ENCODE results near the gene NPRL2.

Gene NPRL2

DNA sequence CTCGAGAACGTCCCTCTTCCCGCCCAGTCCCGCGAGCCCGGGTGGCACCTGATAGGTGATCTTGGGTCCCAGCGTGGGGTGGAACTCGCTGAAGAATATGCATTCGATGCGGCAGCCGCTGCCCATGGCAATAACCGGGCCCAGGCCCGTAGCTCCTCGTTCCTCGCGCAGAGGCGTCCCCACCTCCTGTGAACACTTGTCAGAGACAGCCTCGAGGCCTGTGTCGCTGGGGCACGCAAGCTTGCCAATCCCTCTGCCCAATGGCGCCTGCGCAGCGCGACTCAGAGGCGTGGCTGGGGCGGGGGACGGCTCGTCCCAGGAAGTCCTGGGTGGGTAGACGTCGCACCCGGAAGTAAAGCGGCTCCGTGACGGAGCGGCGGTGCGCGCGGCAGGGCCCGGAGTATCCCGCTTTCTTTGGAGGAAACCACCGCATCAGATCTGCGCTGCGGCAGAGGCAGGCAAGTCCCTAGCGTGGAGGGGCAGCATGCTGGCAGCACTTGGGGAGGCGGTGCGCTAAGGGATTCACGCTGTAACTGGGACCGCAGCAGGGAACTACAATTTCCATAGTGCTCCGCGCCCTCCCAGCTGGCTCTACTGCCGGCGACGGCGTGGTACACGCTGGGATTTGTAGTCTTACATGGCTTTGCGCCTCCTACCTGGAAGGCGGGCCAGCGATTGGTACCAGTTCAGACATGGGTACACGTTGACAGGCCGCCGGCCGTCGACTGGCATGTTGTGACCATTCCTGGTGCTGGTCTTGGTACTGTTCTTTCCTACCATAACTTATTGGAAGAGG is at the start of gene NPRL2, which contains the start of gene CYB561D2:
Gene NPRL2, minus strand, starts transcription at position 249 of the 796 bp plus-strand sequence. Its CDS starts 123 bp downstream, at position 126.
Gene CYB561D2, plus strand, starts transcription at position 336 of the 796 bp plus-strand sequence. CDS start 572 bp downstream, outside the sequence.
- peak; percentile 90 for DNase-seq

DNA sequence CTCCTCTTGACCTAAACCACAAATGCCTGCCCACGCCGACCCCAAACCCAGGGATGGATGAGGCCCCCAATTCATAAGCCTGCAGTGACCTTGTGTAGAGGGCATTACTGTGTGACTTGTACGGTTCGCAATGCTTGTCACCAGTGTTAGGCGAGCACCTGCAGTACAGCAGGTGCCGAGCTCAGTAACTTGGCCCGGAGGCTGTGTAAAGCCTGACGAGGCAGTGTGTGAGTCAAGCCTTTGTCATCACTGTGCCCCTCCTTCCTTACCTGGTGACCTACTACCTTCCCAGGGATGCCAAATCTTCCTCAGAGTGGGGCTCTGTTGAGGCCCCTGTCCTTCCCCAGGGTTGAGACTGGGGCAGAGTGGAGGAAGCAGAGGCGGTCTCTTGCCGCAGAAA is 45.9 kb upstream of the NPRL2 start:
- no peak for DNase-seq

DNA sequence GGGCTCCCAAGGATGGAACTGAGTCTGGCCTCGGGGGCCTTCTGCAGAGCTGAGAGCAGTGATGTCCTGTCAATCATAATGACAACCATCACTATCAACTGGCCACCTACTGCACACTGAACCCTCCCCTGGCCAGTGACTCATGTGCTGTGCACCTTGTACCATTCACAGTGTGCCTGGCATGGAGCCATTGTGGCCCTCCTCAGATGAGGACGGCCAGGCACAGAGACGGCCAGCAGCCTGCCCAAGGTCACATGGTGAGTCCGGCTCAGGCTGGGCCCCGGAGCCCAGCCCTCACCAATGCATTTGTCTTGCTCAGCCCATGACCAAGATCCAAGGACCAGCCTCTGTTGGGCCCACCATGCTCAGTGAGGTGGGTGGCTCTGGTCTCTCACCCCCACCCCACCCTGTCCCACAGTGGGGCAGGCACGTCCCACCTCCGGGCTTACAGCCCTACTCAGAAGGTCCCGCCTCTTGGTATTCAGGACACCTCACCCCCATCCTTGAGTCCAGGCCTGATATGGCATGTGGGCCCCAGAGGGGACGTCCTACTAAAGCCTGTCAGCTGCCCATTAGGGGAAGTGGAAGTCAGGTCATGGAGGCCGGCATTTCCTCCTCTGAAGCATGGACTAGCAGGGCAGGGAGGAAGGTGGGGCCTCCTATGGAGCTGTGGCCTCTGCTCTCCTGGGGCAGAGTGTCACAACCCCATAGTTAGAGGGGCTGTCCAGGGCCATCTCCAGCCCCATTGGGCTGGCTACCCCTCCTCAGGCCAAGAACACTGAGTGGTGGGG is 44.7 kb upstream of the NPRL2 start:
- no peak for DNase-seq

DNA sequence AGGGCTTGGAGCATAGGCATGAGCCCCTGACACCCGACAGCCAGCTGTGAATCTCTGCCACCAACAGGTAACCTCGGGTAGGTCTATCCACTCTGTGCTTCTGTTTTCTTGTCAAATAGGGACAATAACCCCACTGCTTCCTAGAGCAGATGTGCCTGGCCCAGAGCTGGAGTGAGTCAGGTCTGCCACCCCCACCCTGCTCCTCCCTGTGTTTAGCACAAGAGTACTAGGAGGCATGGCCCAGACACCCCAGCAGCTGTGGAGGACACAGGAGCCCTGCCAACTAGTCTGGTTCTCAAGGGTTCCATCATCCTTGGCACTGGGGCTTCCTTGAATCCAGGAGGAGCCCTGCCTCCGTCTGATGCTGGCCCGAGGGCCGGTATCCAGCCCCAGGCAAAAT is 42.5 kb upstream of the NPRL2 start:
- no peak for DNase-seq

DNA sequence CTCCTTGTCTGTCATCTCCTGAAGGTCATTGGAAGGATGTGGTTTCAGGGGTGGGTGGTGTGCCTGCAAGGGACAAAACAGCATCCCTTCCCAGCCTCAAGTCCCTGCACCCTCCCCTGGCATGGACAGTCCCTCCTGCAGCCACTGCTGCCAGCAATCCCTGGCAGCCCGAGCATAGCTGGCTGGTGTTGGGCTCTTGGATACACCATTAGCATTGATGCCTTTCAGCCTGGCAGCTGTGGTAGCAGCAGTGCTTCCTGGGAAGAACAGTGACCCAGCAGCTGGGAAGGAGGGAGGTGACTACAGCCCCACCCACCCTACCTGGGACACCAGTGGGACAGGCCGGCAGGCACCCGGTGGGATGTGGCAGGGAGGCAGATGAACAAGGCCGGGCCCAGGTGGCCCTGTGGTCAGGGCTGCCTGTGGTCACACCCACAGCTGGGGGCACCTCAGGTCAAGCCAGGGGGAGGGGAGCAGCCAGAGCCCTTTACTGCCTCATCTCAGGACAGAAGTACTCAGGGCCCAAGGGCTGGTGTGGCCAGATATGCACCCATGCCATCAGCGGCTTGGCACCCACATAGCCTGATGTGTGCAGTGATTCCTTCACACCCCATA is 41.6 kb upstream of the NPRL2 start:
- no peak for DNase-seq

DNA sequence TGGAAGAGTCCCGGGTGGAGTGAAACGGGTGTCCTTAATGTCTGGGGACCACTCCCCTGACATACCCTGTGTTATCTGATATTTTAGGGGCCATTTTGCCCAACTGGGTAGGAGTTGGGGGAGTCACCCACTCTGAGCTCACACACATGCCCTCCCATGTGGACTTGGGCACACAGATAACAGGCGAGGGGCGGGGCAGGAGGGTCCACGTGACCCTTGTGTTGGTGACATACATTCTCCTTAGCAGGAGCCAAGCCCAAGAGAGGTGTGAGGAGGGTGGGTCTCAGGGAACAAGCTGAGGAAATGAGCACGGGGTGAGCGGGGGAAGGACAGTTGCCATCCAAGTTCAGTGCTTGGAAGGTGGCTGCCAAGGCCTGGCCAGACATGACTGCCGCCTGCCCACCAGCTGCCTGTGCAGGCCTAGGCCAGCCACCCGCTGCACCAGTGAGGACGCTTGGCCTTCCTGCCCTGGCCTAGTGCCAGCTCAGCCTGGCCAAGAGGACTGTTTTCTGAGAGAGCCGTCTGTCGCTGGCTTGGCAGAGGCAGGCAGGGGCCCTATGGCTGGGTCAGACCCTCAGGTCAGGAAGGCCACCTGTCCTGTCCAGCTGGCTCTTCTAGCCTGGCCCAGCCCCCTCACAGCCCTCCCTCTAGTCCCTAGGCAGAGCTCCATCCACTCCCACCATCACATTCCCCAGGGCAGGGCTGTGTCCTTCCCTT is 40.1 kb upstream of the NPRL2 start:
- DNase-seq: no peak

DNA sequence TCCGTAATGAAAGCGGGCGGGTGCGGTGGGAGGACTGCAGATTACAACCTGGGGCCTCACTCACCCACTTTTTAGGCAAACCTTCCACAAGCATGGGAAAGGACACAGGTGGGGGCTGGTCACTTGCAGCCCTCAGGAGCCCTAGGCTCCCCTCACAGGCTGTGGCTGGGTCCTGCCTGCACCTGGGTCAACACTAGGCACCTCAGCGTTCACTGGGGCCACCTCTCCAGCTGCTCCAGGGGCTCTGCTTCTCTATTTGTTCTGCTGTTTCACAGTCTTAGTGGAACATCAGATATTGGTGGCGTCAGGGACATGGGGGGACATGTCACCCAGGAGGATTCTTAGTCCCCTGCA is 38.8 kb upstream of the NPRL2 start:
- no peak for DNase-seq

DNA sequence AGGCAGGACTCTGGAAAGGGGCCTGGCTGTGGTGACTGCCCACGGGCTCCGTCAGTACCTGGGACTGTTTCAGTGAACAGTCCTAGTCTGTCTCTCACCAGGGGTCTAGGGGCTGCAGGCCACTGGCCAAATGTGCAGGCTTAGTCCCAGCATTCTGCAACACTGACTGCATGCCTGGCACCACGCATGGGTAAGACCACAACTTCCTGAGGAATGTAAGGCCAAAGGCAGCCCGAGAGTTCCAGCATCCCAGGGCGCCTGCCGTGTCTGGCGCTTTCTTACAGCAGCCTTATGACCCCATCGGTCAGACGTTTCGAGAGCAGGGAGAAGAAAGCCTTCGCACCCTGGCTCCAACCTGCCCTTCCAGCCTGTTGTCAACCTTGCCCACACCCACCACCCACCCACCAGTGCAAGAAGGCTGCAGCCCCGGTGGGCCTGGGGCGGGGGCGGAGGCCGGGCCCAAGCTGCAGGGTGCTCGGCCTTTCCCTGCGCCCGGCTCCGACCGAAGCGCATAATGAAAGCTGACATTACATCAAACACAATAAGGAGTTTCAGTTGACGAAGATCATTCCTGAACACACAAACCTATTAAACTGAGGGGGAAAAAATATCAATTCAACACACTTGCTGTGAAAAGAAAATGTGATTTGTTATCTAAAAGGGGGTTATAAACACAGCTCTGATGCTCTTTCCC is 38.3 kb upstream of the NPRL2 start:
- no peak for DNase-seq

DNA sequence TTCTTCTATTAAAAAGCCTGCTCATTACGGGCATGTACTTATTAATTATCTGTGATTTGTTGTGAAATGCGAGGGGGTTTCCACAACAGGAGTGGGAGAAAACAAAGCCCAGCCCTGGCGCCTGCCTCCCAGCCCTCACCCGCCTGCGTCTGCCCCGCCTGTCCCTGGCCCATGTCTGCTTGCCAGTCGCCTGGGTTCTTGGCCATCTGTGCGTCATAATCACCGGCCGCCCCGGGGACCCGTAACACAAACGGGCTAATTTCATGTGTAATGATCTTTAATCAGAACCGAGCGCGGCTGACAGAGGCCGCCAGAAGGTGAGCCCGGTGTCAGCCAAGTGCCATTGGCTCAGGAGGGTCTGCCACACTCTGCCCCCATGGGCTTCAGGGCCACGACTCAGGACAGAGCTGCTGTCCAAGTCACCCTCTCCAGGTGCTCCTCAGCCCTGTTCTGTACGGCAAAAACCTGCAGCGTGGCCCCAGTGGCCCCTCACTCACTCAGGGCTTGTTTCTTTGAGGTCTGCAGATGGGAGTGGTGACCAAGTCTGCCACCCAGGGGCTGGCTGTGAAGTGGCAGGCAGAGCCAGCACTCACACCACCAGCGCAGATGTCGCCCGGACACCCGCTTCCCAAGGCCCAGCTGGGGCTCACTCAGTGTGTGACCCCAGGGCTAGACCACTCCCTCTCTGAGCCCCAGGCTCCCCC is 37.6 kb upstream of the NPRL2 start:
- DNase-seq: no peak

DNA sequence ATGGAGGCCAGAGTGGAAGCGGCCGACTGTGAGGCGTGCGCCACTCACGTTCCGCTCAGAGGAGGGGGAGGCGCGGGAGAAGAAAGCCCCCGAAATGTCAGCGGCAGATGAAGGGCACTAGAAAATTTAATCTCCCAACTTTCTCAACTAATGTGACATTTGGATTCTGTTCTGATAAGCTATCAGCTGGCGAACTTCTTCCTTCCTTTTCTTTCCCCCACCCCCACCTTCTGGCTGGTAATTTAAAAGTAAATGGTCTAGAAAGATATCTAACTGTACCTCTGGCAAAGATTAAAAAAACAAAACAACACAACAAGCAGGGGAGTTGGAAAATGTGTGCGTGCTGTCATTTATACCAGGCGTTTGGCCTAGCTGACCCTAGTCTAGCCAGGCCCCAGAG is 35.2 kb upstream of the NPRL2 start:
- no peak for DNase-seq

DNA sequence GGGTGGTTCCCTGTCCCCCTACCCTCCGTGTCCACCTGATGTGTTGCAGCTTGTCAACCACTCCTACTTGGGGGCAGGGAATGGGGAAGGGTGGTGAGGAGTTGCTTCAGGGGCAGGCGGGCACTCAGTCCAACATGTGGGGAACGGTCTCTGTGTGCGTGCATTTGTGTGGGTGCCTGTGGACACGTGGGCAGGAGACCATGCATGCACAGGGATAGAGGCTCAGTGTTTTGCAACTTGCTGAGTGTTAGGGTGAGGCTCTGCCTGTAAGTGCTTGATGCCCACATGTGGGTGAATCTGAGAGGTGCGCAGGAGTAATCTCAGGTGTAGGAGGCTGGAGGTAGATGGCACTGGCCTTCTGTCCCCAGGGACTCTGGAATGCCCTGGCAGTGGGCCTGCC is 33.2 kb upstream of the NPRL2 start:
- no peak for DNase-seq

DNA sequence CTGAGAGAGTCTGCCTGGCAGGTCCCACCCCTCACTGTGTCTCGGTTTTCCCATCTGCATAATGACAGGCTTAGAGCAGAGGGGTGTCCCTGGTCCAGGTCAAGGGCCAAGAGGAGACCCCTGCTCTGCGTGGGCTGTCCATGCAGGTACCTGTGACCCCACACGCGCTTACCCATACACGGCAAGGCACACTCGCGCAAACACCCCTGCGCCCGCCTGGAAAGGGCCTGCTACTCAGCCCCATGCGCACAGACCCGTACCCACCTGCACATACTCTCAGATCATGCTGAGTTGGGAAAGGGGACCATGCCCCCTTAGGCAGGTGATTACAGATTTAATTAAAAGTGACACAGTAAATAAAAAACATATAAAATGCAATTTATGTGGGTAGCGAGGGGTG is 32.1 kb upstream of the NPRL2 start:
- no peak for DNase-seq

DNA sequence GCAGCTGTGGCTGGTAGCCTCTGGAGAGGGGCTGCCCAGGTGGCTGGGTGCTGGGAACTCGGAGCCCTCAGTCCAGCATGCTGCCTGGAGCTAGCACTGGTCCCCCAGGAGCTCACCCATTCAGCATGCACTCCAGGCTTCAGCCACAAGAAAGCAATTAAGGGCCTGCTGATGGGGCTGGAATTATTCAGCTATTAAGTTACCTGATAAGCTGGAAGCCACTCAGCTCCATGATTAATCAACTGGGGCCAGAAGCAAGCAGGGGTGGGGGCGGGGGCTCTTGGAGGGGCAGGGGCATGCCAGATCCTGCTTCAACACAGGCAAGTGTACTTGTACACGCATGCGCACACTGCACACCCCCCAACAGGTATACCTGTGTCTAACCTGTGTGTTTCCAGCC is 30.8 kb upstream of the NPRL2 start:
- DNase-seq: no peak

DNA sequence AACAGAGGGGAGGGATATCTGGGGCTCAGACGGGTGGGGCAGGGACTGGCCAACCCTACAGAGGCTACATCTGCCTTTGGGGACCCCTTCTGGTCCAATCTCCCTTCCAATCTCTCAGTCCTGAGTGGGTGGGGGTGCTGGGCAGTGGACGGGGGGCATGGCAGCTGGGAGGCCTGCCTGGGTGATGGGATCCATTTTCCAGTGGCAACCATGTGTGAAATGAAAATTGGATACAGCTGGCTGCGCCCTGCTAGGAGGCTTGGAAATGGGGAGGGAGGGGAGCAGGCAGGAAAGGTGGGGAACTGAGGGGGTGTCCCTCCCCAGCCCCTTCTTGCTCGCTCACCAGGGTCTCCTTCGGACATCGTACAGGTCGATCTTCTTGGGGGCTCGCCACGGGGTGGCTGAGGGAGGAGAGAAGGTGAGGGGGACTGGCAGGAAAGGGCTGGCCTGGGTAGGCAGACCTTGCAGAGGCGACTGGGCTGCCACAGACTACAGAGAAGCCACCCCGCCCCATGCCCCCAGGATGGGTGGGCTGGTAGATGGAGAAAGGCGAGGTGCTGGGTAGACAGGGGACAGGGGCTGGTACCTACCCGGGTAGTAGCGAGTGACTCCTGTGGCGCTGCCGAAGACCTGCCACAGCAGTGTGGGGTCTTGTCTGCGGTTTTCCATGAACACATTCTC is 30.0 kb upstream of the NPRL2 start:
- no peak for DNase-seq

DNA sequence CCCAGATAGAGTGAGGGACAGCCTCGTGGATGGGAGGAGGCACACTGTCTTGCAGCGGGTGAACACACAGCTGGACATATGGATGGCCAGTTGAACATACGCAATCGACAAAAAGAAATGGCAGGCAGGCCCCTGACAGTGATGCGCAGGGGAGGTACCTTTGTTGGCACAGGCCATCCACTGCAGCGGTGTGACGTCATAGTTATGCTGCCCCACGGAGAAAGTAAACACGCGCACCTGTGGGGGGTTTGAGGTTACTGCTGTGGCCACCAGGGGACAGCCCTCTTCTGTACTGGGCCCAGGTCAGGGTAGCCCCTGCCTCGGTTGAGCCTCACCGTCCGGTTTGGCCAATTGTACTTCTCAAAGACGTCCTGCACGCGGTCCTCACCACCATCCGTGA is 28.2 kb upstream of the NPRL2 start:
- DNase-seq: no peak

DNA sequence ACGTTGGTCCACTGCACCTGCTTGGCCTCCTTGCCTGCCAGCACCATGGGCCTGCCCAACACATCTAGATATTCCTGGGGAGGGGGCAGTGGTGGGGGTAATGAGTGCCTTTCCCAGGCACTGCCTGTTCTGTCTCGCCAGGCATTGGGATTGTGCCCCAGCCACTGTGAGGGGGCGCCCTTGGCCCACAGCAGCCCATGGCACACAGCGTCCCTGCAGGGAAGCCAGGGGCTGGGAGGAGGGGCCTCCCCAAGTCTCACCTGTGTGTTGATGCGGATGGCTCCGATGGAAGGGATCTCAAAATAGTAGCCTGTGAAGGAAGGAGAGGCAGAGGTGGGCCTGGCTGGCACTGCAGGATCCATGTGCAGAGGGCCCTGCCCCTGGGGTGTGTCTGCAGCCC is 27.4 kb upstream of the NPRL2 start:
- DNase-seq: no peak

DNA sequence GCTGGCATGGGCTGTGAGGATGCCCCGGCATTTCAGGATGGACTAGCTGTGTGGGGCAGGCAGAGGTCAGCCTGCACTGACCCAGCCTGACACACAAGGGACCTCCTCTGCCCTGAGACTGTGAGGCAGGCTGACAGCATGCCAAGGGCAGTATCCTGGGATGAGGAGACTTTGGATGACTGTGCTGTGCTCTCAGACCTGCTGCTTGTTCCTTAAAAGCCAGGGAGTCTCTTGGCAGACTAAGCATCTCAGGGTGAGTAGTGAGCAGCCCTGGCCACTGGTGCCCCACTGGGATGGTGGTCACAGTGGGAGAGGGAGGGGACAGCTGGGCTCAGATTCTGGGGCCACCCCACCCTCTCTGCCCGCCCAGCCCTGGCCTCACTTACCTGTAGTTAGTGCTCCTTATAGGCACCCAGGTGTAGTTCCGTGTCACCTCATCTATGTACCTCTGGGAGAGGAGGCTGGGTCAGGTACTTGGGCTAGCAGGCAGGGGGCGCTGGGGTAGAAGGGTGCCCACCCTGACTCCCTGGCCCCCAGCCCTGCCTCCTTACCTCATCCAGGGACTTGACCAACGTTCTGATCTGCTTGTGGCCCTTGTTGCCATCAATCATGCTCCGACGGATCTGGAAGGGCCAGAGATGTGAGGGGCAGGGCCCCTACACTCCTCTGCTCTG is 24.8 kb upstream of the NPRL2 start:
- DNase-seq: no peak

DNA sequence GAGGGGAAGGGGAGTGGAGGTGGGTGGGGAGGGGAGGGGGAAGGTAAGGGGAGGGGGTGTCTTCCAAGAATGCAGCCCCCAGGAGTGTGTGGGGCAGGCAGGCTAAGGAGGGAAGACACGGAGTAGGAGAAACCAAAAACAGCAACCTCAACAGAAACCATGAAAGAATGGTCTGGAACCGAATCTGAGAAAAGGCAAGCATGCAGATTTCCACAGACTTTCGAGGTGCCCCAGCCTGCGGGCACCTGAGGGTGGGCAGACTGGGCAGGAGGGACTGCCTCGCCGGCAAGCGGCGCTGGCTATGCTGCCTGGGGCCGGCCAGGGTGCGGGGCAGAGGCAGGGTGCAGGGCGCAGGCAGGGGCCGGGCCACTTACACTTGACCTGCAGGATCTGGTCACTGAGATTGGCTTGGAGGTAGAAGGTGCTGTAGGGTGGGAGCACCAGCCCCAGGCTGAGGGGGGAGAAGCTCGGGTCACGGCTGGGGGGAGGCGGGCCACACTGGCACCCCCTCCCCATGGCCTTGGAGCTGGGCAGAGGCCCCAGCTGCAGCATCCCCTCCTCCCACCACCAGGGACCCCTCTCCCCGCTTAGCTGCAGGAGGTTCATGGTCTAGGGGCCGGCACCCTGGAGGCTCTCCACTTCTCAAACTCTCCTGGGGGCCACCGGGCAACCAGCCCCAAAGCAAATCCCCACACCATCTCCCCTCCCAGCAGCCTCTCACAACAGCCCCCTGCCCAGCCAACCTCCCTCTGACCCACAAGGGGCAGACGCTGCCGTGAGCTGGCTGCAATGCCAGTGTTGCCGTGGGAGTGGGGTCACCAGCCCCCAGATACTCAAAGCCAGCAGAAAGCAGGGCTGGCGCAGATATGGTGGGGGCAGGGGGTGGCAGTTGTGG is 24.0 kb upstream of the NPRL2 start:
- DNase-seq: no peak

Data from fibroblast of skin of right quadriceps (primary cell).